HepG2 (cell line): ENCODE results near the gene CHST6. TPM values are rescaled to one million over a fixed set of nuclear protein-coding genes. Genes with fewer than 3 reads are reported as not detected.

Experiments
- ATAD3A ChIP-seq: sonication (generic); formaldehyde crosslinking; IDR thresholded peaks from 2 replicates; pipeline ENCODE4 v1.4.0; 2020; ENCODE audit warnings: missing genetic modification reagents
- CCDC6 ChIP-seq: sonication (generic); formaldehyde crosslinking; IDR thresholded peaks from 2 replicates; pipeline ENCODE4 v1.8.1; 2022; ENCODE audit warnings: mild to moderate bottlenecking, missing genetic modification reagents, moderate library complexity
- EED ChIP-seq: sonication (generic); formaldehyde crosslinking; IDR thresholded peaks from 2 replicates; pipeline ENCODE4 v1.5.0; 2020; ENCODE audit warnings: mild to moderate bottlenecking, missing genetic modification reagents
- SALL1 ChIP-seq: sonication (generic); formaldehyde crosslinking; IDR thresholded peaks from 2 replicates; pipeline ENCODE4 v1.8.0; 2022; ENCODE audit warnings: mild to moderate bottlenecking, missing genetic modification reagents
- SOX13 ChIP-seq, 3 experiments: fragments of 450-650 bp in 1 of 3; sonication (generic) in 1 of 3; formaldehyde crosslinking in 1 of 3; IDR thresholded peaks in 2 of 3; conservative IDR thresholded peaks in 1 of 3; 2 replicates each; pipeline versions ENCODE4 v1.5.0 to v1.6.1; 2016 to 2020; ENCODE audit warnings: antibody characterized with exemption in 1 of 3, mild to moderate bottlenecking in 1 of 3, missing compliant biosample characterization in 1 of 3, missing genetic modification reagents in 1 of 3, moderate library complexity in 1 of 3
- TAF15 ChIP-seq: fragments of 200-400 bp; formaldehyde crosslinking; IDR thresholded peaks from one replicate; pipeline ENCODE4 v1.6.1; 2018; ENCODE audit warnings: mild to moderate bottlenecking, low read depth, low read length; ENCODE audit not compliant: poor library complexity, severe bottlenecking
- TBX3 ChIP-seq: fragments of 450-650 bp; IDR thresholded peaks from 2 replicates; pipeline ENCODE4 v1.6.1; 2017; ENCODE audit warnings: antibody characterized with exemption, mild to moderate bottlenecking, inconsistent platforms, borderline replicate concordance
- WIZ ChIP-seq: sonication (generic); formaldehyde crosslinking; IDR thresholded peaks from 2 replicates; pipeline ENCODE4 v1.5.1; 2020; ENCODE audit warnings: mild to moderate bottlenecking, missing genetic modification reagents
- ZFP90 ChIP-seq: sonication (generic); formaldehyde crosslinking; IDR thresholded peaks from 2 replicates; pipeline ENCODE4 v1.8.0; 2022; ENCODE audit warnings: missing genetic modification reagents, mild to moderate bottlenecking, inconsistent platforms, borderline replicate concordance
- ZNF235 ChIP-seq: sonication (generic); formaldehyde crosslinking; IDR thresholded peaks from 2 replicates; pipeline ENCODE4 v1.8.1; 2023; ENCODE audit warnings: mild to moderate bottlenecking, missing genetic modification reagents, borderline replicate concordance
- ZNF446 ChIP-seq: sonication (generic); formaldehyde crosslinking; IDR thresholded peaks from 2 replicates; pipeline ENCODE4 v1.5.0; 2020; ENCODE audit warnings: mild to moderate bottlenecking, missing genetic modification reagents
- ZNF484 ChIP-seq: sonication (generic); formaldehyde crosslinking; IDR thresholded peaks from 2 replicates; pipeline ENCODE4 v1.5.1; 2020; ENCODE audit warnings: mild to moderate bottlenecking, low read depth, missing genetic modification reagents, borderline replicate concordance
- ZNF558 ChIP-seq: sonication (generic); formaldehyde crosslinking; IDR thresholded peaks from 2 replicates; pipeline ENCODE4 v1.9.0; 2022; ENCODE audit warnings: mild to moderate bottlenecking, missing genetic modification reagents, borderline replicate concordance
- ZNF598 ChIP-seq: sonication (generic); formaldehyde crosslinking; IDR thresholded peaks from 2 replicates; pipeline ENCODE4 v1.5.1; 2020; ENCODE audit warnings: mild to moderate bottlenecking, missing genetic modification reagents, borderline replicate concordance
- ZNF766 ChIP-seq: sonication (generic); formaldehyde crosslinking; IDR thresholded peaks from 2 replicates; pipeline ENCODE4 v1.5.0; 2020; ENCODE audit warnings: missing genetic modification reagents, borderline replicate concordance
- ZSCAN25 ChIP-seq: sonication (generic); formaldehyde crosslinking; IDR thresholded peaks from 2 replicates; pipeline ENCODE4 v1.8.0; 2022; ENCODE audit warnings: mild to moderate bottlenecking, missing genetic modification reagents
- polyA plus RNA-seq, 8 experiments: library from polyadenylated mRNA; depleted of rRNA in 3 of 8; stranded (reverse) in 7 of 8; unstranded in 1 of 8; fragments of >200 nt; fragmentation: Illumina TruSeq in 4 of 8; extraction: Trizol in 4 of 8; gene quantifications; 2 replicates each; pipeline versions ENCODE4 v1.2.1 to v1.2.3, GENCODE V29; 2011 to 2016; ENCODE audit warnings: low read depth in 4 of 8, missing spikeins in 1 of 8, mixed read lengths in 1 of 8; ENCODE audit not compliant: insufficient read depth in 1 of 8
- total RNA-seq, 5 experiments: library from RNA; depleted of rRNA; stranded (reverse); fragments of >200 nt; fragmentation: Illumina TruSeq; extraction: Trizol; gene quantifications; 2 replicates each; pipeline ENCODE4 v1.2.3, GENCODE V29; 2016; ENCODE audit warnings: low read depth in 1 of 5
- TF ChIP-seq, protein P1 (sequence below): sonication (generic); formaldehyde crosslinking; IDR thresholded peaks from 2 replicates; pipeline ENCODE4 v1.4.0; 2020; ENCODE audit warnings: low read depth, mild to moderate bottlenecking, missing genetic modification reagents
- TF ChIP-seq, protein P2 (sequence below): sonication (generic); formaldehyde crosslinking; IDR thresholded peaks from 2 replicates; pipeline ENCODE4 v1.5.0; 2020; ENCODE audit warnings: missing genetic modification reagents, mild to moderate bottlenecking, borderline replicate concordance
- TF ChIP-seq, protein P3 (sequence below): sonication (generic); formaldehyde crosslinking; IDR thresholded peaks from 2 replicates; pipeline ENCODE4 v1.4.0; 2020; ENCODE audit warnings: missing genetic modification reagents
- TF ChIP-seq, protein P4 (sequence below): sonication (generic); formaldehyde crosslinking; conservative IDR thresholded peaks from 2 replicates; pipeline ENCODE4 v1.8.0; 2022; ENCODE audit warnings: low read depth, missing genetic modification reagents

CHST6 gene
- total and polyA plus RNA-seq, 2 of the 13 experiments (the other 11 are each of a cell fraction or from before 2014, with no cell fraction given) = 0.18 to 0.91 TPM

DNA sequence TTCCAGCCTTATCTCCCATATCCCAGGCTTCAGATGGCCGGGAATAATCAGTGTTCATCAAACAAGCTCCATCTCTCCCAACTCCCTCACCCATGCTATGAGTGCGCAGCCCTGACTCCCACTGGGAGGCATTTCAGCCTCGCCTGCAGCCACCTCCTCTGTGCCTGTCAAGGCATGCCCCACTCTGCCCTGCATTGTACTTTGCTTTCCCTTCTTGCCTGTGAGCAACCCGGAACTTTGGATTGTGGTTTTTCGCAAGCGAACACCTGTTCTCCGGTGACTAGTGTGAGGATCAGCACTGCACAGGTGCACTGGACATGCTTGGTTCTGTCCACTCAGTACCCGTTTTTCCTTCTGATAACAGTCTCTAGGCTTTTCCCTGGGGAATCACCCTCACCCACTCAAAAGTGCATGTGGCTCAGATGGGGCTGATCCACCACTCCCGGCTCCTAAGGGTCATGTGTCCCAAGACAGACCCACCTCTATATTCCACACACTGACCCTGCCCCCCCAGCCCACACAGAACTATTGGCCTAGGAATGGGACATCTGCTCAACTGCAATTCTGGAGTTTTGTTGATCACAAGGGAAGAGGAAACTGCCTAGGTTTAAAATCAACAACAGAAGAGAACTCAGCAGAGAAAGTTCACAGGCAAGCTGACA lies 9.1 kb downstream of the CHST6 start (continued):
- TF ChIP-seq ZFP90 (CRISPR knock-in tag) (0 out of 2 replicates have a peak, but pooled peaks have one; percentile 28), WIZ (CRISPR knock-in tag) (peak; percentile 47; the same call in 1 of the 2 replicates), ZNF484 (CRISPR knock-in tag) (no peak), ATAD3A (CRISPR knock-in tag) (no peak), SOX13 (IDR thresholded peaks at IDR 0.05) (no peak), SOX13 (CRISPR knock-in tag; conservative IDR thresholded peaks at IDR 0.05 in 1 of 2, IDR thresholded peaks at IDR 0.05 in 1 of 2) (0 out of 4 replicates have a peak, but pooled peaks of 1 of the 2 experiments have one; percentile 18), ZNF558 (CRISPR knock-in tag) (no peak), CCDC6 (CRISPR knock-in tag) (no peak), ZNF235 (no peak), ZSCAN25 (CRISPR knock-in tag) (peak; percentile 47; the same call in 1 of the 2 replicates), ZNF446 (no peak), ZNF766 (CRISPR knock-in tag) (no peak), TBX3 (no peak), EED (CRISPR knock-in tag) (no peak), SALL1 (peak; percentile 45), ZNF598 (no peak), TAF15 (no peak)
- TF ChIP-seq, protein P1, sequence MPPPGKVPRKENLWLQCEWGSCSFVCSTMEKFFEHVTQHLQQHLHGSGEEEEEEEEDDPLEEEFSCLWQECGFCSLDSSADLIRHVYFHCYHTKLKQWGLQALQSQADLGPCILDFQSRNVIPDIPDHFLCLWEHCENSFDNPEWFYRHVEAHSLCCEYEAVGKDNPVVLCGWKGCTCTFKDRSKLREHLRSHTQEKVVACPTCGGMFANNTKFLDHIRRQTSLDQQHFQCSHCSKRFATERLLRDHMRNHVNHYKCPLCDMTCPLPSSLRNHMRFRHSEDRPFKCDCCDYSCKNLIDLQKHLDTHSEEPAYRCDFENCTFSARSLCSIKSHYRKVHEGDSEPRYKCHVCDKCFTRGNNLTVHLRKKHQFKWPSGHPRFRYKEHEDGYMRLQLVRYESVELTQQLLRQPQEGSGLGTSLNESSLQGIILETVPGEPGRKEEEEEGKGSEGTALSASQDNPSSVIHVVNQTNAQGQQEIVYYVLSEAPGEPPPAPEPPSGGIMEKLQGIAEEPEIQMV = no peak
- TF ChIP-seq, protein P2, sequence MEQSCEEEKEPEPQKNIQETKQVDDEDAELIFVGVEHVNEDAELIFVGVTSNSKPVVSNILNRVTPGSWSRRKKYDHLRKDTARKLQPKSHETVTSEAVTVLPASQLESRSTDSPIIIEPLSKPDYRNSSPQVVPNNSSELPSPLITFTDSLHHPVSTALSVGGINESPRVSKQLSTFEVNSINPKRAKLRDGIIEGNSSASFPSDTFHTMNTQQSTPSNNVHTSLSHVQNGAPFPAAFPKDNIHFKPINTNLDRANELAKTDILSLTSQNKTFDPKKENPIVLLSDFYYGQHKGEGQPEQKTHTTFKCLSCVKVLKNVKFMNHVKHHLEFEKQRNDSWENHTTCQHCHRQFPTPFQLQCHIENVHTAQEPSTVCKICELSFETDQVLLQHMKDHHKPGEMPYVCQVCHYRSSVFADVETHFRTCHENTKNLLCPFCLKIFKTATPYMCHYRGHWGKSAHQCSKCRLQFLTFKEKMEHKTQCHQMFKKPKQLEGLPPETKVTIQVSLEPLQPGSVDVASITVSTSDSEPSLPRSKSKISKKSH (CRISPR knock-in tag) = 0 out of 2 replicates have a peak, but pooled peaks have one; percentile 53
- TF ChIP-seq, protein P3, sequence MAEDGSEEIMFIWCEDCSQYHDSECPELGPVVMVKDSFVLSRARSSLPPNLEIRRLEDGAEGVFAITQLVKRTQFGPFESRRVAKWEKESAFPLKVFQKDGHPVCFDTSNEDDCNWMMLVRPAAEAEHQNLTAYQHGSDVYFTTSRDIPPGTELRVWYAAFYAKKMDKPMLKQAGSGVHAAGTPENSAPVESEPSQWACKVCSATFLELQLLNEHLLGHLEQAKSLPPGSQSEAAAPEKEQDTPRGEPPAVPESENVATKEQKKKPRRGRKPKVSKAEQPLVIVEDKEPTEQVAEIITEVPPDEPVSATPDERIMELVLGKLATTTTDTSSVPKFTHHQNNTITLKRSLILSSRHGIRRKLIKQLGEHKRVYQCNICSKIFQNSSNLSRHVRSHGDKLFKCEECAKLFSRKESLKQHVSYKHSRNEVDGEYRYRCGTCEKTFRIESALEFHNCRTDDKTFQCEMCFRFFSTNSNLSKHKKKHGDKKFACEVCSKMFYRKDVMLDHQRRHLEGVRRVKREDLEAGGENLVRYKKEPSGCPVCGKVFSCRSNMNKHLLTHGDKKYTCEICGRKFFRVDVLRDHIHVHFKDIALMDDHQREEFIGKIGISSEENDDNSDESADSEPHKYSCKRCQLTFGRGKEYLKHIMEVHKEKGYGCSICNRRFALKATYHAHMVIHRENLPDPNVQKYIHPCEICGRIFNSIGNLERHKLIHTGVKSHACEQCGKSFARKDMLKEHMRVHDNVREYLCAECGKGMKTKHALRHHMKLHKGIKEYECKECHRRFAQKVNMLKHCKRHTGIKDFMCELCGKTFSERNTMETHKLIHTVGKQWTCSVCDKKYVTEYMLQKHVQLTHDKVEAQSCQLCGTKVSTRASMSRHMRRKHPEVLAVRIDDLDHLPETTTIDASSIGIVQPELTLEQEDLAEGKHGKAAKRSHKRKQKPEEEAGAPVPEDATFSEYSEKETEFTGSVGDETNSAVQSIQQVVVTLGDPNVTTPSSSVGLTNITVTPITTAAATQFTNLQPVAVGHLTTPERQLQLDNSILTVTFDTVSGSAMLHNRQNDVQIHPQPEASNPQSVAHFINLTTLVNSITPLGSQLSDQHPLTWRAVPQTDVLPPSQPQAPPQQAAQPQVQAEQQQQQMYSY (CRISPR knock-in tag) = no peak
- TF ChIP-seq, protein P4, sequence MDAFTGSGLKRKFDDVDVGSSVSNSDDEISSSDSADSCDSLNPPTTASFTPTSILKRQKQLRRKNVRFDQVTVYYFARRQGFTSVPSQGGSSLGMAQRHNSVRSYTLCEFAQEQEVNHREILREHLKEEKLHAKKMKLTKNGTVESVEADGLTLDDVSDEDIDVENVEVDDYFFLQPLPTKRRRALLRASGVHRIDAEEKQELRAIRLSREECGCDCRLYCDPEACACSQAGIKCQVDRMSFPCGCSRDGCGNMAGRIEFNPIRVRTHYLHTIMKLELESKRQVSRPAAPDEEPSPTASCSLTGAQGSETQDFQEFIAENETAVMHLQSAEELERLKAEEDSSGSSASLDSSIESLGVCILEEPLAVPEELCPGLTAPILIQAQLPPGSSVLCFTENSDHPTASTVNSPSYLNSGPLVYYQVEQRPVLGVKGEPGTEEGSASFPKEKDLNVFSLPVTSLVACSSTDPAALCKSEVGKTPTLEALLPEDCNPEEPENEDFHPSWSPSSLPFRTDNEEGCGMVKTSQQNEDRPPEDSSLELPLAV (CRISPR knock-in tag) = no peak
